SU-DHL-6 (cell line): ENCODE results near the gene PASK.

Source experiments
- EZH2phosphoT487 ChIP-seq: fragments of 200-600 bp; sonication (generic), shearing (Covaris generic); conservative IDR thresholded peaks from 2 replicates; pipeline ENCODE4 v1.6.1; 2018; ENCODE audit warnings: mild to moderate bottlenecking, antibody characterized with exemption, low read length, moderate library complexity, mixed read lengths
- TF ChIP-seq, protein P1 (sequence below): fragments of 200-600 bp; sonication (generic); IDR thresholded peaks from one replicate; pipeline ENCODE4 v1.5.1; 2017; ENCODE audit warnings: antibody characterized with exemption, mild to moderate bottlenecking, low read length, moderate library complexity; ENCODE audit not compliant: insufficient read depth, poor library complexity, severe bottlenecking

DNA sequence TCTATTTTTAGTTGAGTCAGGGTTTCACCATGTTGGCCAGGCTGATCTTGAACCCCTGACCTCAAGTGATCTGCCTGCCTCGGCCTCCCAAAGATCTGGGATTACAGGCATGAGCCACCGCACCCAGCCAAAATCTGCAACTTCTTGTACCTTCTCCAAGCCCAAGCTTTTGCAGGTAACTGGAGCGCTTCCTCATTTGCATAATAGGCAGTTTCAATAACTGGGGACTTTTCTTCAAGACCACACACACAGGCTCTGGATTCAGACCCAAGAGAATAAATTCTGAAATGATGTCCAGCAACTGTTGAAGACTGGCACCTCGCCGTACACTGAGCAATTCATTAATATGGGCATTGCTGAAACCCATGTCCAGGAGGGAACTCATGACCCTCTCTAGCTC, 50.0 kb downstream of the PASK start:
- TF ChIP-seq, protein P1, sequence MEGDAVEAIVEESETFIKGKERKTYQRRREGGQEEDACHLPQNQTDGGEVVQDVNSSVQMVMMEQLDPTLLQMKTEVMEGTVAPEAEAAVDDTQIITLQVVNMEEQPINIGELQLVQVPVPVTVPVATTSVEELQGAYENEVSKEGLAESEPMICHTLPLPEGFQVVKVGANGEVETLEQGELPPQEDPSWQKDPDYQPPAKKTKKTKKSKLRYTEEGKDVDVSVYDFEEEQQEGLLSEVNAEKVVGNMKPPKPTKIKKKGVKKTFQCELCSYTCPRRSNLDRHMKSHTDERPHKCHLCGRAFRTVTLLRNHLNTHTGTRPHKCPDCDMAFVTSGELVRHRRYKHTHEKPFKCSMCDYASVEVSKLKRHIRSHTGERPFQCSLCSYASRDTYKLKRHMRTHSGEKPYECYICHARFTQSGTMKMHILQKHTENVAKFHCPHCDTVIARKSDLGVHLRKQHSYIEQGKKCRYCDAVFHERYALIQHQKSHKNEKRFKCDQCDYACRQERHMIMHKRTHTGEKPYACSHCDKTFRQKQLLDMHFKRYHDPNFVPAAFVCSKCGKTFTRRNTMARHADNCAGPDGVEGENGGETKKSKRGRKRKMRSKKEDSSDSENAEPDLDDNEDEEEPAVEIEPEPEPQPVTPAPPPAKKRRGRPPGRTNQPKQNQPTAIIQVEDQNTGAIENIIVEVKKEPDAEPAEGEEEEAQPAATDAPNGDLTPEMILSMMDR = no peak
- no peak for TF ChIP-seq EZH2phosphoT487
